ENCODE measurements around the gene TPSB2.

Gene TPSB2

GRCh38 chr16:1265826-1266225 is 35.8 kb upstream of the TPSB2 start:
- H3K4me3 ChIP-seq (ENCODE audit: control insufficient read depth, low read depth, low read length) = no peak overlapping the region
- DNase-seq (ENCODE audit: low read depth) = no peak
- TF ChIP-seq CTCF (IDR thresholded peaks at IDR 0.05; ENCODE audit: control insufficient read depth, insufficient read depth, low read depth, low read length, missing control alignments) = no peak

GRCh38 chr16:1265090-1265630 is 35.2 kb upstream of the TPSB2 start:
- no peak for TF ChIP-seq CTCF (IDR thresholded peaks at IDR 0.05; ENCODE audit: control insufficient read depth, insufficient read depth, low read depth, low read length, missing control alignments)
- H3K4me3 ChIP-seq (ENCODE audit: control insufficient read depth, low read depth, low read length) = no peak overlapping the region
- DNase-seq (ENCODE audit: low read depth) = no peak

- no peak for TF ChIP-seq CTCF (IDR thresholded peaks at IDR 0.05; ENCODE audit: control insufficient read depth, insufficient read depth, low read depth, low read length, missing control alignments)
- no peak for DNase-seq (ENCODE audit: low read depth)
- H3K4me3 ChIP-seq (ENCODE audit: control insufficient read depth, low read depth, low read length) = no peak overlapping the region
These were observed 34.5 kb upstream of the TPSB2 start for GRCh38 chr16:1264345-1265089.

- DNase-seq (ENCODE audit: low read depth) = no peak
- H3K4me3 ChIP-seq (ENCODE audit: control insufficient read depth, low read depth, low read length) = no peak overlapping the region
- TF ChIP-seq CTCF (IDR thresholded peaks at IDR 0.05; ENCODE audit: control insufficient read depth, insufficient read depth, low read depth, low read length, missing control alignments) = no peak
These were observed 33.8 kb upstream of the TPSB2 start for GRCh38 chr16:1263591-1264344.

- no peak for DNase-seq (ENCODE audit: low read depth)
- no peak for TF ChIP-seq CTCF (IDR thresholded peaks at IDR 0.05; ENCODE audit: control insufficient read depth, insufficient read depth, low read depth, low read length, missing control alignments)
- H3K4me3 ChIP-seq (ENCODE audit: control insufficient read depth, low read depth, low read length) = no peak overlapping the region
These were observed 32.9 kb upstream of the TPSB2 start for GRCh38 chr16:1262846-1263221.

GRCh38 chr16:1262210-1262845 is 32.3 kb upstream of the TPSB2 start:
- no peak overlapping the region for H3K4me3 ChIP-seq (ENCODE audit: control insufficient read depth, low read depth, low read length)
- no peak for DNase-seq (ENCODE audit: low read depth)
- no peak for TF ChIP-seq CTCF (IDR thresholded peaks at IDR 0.05; ENCODE audit: control insufficient read depth, insufficient read depth, low read depth, low read length, missing control alignments)

Data from AG09309 (cell line).